Endometrial microvascular endothelial cells (primary cell): ENCODE measurements around the gene KATNB1. TPM values are rescaled to one million over a fixed set of nuclear protein-coding genes. Genes with fewer than 3 reads are reported as not detected.
"Not testable (repeated sequence)": the region's sequence is repeated elsewhere in the genome, so short reads cannot be mapped to it uniquely, and the experiment has no call there.

Experiments used
- in situ Hi-C: cut with HindIII; loops from 2 replicates; pipeline ENCODE4 v1.10.0; 2017; ENCODE audit warnings: low sequenced_read_pairs, low pct_unique_long_range_greater_than_20kb; ENCODE audit errors: inconsistent ontology term
- total RNA-seq: library from RNA; depleted of rRNA; stranded (reverse); fragments of >200 nt; gene quantifications from one replicate; pipeline ENCODE4 v1.2.3, GENCODE V29; 2015; ENCODE audit errors: inconsistent ontology term

The KATNB1 gene
- total RNA-seq, 1 donor from 2014 or later: 43.4 TPM

DNA sequence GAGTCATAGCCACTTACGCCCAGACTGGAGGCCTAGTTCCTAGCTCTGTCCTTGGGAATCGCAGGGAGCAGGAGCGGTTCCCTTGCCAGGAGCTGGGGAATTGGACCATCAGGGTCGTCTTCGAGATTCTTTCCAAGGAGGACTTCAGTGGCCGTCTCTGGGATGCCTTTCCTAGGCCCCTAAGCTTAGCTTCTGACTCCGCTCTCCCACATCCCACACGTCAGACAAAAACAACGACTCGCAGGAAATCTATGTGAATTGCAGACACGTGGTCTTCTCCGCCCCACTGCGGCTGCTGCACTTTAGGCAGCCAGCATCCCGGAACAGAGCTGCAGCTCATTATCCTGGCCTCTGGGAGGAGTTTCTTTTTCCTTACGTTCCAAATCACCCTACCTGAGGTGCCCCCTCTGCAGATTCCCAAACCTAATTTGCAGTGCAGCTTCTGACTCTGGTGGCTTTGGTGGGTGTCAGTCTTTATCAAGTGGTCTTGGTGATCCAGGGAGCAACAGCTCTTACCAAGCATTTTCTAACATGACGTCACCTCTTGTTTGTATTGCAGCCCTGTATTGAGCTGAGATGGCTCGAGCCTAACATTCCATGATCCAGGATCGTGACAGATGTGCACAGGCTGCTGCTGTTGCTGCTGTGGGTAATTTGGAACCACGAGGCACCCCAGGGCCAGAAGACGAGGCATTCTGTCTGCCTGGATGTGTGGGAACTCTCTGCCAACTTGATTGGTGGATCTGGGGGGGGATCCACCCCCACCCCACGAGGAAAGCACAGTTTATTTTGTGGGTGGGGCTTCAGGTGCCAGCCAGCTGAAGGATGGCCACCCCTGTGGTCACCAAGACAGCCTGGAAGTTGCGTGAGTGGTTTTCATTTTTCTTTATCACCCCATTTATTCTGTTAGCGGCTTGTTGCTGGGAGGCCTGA, 1.1 kb downstream of the KATNB1 start:
- in situ Hi-C loops: no loop called here

DNA sequence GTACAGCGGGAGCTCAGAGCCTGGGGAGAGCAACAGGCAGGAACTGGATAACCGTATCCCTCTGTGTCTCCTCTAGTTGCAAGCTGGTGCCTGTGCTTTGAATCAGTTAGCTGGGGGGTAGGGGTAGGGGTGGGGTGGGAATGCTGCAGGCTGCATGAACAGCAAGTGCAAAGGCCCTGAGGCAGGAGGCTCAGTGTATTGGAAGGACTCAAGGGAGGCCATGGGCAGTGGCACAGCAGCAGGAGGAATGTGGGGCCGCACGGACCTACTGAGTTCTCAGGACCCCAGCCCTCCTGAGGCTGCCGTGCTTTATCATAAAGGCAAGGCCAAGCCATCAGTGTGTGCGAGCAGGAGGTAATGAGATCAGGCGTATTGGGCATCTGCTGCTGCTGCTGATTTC, 3.3 kb downstream of the KATNB1 start:
- in situ Hi-C loops: no loop called here

DNA sequence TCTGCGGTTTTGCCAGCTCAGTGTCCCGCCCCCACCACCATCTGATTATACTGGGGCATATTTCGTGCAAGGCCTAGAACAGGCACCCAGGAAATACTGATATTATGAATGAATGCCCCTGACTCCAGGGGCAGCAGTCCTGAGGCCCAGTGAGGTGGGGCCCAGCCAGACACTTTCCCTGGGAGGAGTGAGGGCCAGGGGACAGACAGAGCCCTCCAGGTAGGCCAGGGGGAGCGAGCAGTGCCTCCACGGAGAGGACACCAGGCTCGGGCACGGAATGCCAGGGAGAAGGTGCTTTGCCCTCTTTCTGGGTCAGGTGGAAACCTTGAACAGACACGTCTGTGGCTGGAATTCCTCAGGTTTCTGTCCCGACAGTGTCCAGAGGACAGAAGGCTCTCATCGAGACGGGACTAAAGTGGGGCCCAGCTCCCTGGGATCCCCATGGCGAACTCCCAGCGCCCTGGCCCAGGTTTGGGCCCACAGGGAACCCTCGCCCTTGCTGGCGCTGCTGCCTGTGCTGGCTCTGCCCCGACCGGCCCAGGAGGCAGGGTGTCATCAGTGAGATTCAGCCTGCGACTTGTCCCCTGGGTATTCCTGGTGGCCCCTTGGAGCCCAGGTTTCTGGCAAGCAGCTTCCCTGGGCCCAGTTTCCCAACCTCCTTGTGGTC, 4.3 kb downstream of the KATNB1 start:
- in situ Hi-C loops: no loop called here

DNA sequence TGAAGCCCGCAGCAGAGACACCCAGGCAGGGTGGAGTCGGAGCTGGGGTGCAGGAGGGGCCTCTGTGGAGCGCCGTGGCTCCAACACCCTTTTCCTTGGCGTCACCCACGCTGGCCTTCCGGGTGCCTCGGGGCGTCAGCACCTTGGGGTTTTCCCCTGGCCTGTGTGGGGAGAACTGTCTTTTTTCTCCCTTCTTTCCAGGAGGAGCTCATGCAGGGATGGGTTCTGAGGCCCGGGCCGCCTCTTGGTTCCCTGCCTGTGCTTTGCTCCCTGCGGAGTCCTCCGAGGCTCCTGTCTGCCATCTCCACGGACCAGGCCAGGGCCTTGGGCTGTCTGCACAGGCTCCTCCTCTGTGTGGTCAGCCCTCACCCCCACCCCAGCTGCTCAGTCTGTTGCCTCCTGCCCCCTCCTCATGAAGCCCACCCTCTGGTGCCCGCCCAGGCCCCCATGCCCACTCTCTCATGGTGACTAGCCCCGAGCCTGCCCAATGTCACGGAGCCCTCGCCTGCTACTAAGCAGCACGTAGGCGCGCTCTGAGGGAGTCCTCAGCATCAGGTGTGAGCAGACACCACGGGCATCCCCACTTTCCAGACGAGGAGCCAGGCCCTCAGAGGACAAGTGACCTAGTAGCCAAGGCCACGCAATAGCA, 5.0 kb downstream of the KATNB1 start:
- in situ Hi-C loops: no loop called here

DNA sequence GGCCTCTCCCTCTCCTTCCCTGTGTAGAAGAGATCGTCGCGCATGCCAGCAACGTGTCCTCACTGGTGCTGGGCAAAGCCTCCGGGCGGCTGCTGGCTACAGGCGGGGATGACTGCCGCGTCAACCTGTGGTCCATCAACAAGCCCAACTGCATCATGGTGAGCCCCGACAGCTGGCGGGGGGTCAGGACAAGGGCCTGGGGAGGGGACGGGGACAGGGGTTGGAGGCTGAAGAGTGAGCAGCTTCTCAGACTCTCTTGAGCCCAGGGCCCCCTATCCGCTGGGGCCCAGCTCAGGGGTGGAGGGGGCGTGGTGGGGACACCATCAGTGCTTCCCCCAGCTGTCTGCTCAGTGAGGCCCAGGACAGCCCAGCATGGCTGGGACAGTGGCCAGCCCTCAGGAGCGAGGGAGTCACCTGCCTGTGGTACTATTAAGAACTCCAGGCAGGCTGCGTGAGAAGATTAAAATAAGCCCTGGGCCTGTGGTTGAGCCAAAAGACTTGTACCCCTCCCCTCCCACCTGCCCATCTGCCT, 6.2 kb downstream of the KATNB1 start:
- in situ Hi-C loops: no loop called here

DNA sequence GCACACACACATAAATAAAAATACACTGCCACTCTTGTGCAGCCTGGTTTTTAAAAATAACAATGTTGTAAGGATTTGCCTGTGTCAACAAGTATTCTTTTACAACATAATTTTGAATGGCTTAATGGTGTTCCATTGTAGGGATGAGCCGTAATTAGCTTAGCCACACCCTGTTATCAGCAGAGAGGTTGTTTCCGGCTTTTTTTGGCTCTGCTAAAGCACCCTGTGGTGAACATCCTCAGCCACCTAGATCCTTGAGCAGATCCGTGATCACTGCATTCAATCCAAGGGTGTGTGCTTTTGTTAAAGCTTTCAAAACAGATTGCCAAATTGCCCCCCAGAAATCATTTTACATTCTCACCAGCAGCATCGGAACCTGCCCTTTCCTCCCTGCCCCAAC, 7.0 kb downstream of the KATNB1 start:
- in situ Hi-C loops: no loop called here

DNA sequence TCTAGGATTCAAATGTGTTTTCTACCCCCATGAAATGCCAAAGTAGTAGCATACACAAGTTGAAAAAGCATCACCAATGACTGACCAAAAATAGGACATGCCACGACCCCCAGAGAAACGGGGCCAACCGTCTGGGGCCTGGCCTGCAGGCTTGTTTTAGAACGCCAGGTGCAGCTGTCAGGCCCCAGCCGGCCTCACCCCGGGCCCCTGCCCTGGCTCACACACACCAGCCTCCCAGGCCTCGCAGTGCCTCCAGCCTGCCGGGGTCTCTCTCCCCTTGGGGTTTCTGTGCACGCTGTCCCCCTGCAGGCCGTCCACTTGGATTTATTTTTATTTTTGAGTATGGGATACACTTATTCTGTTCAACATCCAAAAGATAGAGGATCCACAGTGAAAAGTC, 7.9 kb downstream of the KATNB1 start:
- in situ Hi-C loops: no loop called here

DNA sequence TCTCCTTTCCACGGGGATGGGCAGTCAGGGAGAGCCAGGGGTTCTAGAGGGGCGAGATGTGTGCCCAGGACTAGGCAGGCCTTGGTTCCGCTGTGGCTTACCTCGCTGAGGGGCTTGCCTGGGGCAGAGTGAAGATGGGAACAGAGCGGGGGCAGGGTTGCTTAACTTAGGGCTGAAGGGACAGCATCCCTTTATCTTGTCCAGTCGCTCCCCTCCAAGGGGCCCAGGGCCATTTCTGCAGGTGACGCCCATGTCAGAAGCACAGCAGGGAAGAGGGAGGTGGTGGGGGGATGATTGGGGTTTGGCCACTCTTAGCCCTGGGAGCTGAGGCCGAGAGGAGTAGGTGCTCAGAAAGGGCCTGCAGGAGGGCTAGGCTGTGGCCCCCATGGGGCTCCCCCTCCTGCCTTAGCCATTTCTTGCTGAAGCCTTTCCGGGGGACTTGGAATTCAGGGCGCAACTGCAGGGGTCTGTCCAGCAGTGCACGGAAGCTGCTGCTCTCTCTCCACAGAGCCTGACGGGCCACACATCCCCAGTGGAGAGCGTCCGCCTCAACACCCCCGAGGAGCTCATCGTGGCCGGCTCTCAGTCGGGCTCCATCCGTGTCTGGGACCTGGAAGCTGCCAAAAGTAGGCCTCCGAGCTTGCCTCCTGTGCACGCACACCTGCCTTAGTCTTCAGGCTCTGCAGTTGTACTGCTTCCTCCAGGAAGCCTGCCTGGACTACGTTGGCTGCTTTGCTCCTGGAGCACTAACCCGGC, 8.5 kb downstream of the KATNB1 start:
- in situ Hi-C loops: no loop called here

DNA sequence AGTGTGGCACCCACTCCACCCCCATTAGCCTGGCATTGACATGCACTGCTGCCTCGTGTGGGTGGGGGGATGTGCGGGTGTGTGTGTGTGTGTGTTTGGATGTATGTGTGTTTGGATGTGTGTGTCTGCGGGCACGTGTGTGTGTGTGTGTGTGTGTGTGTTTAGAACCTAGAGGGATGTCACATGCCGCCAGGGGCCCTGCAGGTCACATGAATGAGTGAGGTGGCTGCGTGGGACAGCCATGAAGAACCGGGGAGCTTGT, 9.0 kb downstream of the KATNB1 start:
- in situ Hi-C loops: no loop called here

DNA sequence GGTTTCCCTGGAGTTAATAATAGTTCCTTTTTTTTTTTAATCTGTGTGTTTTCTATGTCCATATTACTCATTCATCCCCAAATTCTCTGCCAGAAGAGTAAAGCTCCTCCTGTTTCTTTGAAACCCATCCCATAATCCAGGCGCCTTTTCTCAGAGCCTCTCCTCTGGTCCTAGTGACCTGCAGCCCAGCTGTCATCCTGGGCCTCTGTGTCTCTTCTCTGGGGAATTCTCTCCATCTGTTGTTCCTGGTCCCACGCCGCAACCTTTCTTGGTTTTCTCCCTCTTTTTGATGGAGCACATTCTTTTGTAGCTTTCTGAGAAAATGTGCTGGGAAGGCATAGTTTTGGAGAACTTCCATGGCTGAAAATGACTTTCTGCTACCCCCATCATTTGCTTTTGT, 10.2 kb downstream of the KATNB1 start:
- in situ Hi-C loops: no loop called here

DNA sequence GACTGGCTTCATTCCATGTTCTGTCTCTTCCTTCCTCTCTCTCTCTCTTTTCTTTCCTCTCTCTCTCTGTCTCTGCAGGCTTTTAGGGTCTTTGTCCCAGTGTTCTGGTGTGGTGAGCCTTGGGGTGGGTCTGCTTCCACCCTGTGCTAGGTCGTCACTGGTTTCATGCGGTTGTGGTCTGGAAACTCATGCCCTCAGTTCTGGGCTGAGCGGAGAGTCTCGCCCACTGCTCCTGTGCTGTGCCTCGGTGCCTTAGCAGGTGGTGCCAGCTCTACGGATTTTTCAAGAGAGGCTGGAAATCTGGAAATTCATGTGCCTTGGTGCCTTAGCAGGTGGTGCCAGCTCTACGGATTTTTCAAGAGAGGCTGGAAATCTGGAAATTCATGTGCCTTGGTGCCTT, 10.7 kb downstream of the KATNB1 start:
- in situ Hi-C loops: not testable (repeated sequence)

DNA sequence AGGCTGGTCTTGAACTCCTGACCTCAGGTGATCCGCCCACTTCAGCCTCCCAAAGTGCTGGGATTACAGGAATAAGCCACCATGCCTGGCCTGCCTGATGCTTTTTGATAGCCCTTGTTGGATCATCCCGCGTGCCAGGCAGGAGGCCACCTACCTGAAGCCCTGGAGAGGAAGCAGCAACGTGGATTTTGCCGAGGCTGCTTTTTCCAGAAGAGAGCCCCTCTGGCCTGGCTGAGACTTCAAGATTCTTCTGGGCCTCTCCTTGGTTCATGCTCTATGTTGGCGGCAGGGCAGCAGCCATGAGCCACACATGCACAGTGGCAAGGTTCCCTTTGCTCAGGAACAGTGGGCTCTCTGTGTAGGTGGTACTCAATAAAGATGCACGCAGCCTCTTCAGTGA, 11.5 kb downstream of the KATNB1 start:
- in situ Hi-C loops: no loop called here

DNA sequence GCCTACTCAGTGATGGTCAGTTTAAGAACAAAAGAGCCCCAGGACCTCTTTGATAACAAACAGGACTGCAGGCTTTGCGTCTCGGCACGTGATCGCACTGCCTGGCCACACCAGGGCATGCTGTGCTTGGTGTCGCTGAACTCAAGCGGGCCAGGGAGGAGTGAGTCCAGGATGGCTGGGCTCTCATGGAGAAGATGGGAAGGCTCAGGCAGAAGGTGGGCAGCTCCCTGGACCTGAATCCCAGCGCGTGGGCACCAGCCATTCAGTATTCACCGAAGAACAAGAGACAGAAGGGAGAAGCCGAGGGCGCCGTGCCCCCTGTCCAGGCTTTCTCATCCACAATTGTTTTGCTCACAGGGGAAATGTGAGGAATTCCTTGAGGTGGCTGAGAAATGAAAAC, 11.9 kb downstream of the KATNB1 start:
- in situ Hi-C loops: no loop called here

DNA sequence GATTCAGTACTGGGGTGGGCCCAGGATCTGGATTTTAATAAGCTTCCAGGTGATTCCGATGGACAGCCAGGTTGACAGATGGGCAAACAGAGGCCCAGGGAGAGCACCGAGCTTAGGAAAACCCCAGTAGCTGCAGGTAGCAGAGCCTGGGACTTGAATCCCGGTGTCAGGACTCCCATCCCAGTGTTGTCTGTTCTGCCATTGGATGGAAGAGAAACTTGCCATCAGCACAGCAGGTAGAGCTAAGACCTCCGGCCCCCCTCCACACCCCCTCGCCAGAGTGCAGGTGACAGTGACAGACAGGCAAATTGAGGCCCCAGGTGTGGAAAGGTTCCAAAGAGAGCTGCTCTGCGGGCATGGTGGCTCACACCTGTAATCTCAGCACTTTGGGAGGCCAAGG, 12.4 kb downstream of the KATNB1 start:
- in situ Hi-C loops: no loop called here

DNA sequence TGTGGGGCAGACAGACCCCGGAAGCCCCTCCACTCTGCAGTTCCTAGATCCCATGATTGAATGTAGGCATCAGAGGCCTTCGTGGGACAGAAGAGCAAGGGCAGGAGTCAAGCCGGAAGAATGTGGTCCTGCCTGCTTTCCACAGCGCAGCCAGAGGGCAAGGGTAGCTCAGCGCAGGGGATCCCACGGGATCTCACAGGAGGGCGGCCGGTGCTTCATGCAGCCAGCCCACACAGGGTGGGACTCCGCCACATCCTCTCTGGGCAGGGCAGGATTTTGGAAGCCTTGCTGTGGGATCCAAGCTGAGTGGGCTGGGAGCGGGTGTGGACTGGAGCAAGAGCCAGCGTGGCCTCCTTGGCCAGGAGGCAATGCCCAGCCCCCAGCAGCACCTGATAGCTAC, 13.0 kb downstream of the KATNB1 start:
- in situ Hi-C loops: no loop called here

DNA sequence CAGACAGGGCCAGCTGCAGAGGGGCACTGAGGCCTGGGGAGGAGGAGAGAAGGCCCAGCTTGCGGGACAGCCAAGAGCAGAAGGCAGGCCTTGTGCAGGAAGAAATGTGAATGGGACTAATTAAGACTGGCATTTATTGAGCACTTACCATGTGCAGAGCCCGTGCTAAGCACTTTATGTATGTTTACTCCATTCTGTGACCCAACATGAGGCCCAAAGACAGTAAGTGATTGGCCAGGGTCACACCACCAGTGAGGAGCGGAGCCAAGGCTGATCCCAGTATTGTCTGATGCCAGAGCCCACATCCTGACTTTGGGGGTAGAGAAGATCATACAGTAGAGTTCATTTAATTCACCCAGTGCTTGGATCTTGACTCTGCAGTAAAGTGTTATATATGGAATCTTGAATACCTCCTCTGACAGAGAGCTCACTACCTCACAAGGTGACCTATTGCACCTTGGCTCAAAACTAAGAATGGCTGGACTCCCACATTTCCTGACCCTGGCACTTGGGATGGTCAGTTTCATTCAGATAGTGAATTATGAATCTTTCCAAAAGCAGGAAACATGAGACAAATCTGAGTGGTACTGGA, 13.6 kb downstream of the KATNB1 start:
- in situ Hi-C loops: no loop called here

DNA sequence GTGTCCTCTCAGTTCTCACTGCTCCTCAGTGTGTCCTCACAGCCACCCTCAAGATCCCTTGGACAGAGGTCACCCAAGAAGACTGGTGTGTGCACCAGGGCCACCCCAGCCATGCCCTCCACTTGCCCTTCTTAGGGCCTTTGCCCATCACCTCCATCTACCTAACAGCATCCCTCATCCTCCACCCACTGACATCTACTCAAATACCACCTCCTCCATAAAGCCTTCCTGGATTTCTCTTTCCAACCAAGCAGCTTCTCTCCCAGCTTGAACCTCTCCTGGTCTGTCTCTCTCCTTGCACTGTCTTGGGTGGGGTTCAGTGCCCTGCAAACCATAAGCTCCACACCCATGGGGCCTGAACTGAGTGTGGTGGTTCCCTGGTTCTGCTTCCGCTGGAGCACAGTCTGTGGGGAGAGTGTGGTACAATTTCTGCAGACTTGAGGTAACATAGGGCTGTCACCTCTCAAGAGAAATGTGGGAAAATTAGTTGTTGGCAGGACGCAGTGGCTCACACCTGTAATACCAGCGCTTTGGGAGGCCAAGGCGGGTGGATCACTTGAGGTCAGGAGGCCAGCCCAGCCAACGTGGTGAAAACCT, 14.4 kb downstream of the KATNB1 start:
- in situ Hi-C loops: loop anchor here (25.0 kb wide), 1 partner anchor 237 kb away; a partner anchor contains a TSS

DNA sequence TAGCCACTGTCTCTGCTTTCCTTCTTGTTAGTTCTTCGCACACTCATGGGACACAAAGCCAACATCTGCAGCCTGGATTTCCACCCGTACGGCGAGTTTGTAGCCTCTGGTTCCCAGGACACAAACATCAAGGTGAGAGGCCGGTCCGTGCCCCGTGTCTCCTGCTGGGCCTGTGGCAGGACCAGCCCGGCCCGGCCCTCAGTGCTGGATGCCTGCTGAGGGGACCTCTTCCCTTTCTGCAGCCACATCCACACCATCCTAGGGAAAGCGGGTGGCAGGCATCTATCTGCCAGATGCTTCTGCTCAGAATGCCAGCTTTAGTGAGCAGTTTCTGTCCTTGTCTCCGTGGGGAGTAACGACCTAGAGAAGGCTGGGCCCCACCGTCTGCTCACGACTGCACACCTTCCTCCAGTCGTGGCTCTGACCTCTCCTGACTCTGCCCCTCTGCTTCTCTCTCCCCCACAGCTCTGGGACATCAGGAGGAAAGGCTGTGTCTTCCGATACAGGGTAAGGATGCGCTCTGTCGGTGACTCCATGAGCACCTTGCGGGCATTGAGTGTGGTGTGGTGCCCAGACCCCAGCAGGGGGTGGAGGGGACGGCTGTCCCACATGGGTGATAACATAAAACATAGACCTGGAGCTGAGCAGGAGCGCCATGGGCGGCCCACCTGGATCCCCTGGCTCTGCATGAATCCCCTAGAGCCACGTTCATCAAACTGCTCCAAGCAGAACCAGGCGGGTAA, 15.4 kb downstream of the KATNB1 start:
- in situ Hi-C loops: loop anchor here (25.0 kb wide), 1 partner anchor 236 kb away; a partner anchor contains a TSS
